HepG2 (cell line): ENCODE measurements around the gene MIA3. TPM values are rescaled to one million over a fixed set of nuclear protein-coding genes. Genes with fewer than 3 reads are reported as not detected.
A peak's percentile ranks its signal among the peaks of the same experiment; 100 is the strongest.

Experiments used
- ATAC-seq: fragments of 200-7000 bp; cut with Tn5 transposase; 3 replicates; pipeline ENCODE4 v1.9.1; 2020; ENCODE audit warnings: mild to moderate bottlenecking, moderate library complexity
- BruUV-seq: library from RNA; stranded (reverse); fragments of 400-500 nt; replicated peaks from 2 replicates; lab custom pipeline; 2021; lab: Mats Ljungman, UMichigan
- CTCF ChIA-PET: fragments of 300-600 bp; formaldehyde crosslinking; extraction: SDS; loops from one replicate; lab custom pipeline; 2021; ENCODE audit warnings: low total read pairs, inconsistent platforms, low intra/inter-chr PET ratio; lab: Yijun Ruan, JAX
- POLR2A ChIA-PET: fragments of 350-600 bp; sonication (Branson Sonifier 250); formaldehyde crosslinking; loops from one replicate; lab custom pipeline; 2020; ENCODE audit warnings: antibody characterized with exemption, inconsistent platforms; lab: Yijun Ruan, JAX
- DNase-seq: peaks from one replicate; pipeline ENCODE4 v3.0.0-alpha.2; 2015; ENCODE audit warnings: low spot score
- FAIRE-seq: peaks from 3 replicates; lab custom pipeline; 2011; peaks lifted over from hg19 to GRCh38; lab: Jason Lieb, UNC
- H2AFZ ChIP-seq: one replicate; pipeline ENCODE4 v1.6.1; 2011; ENCODE audit warnings: low read length, inconsistent platforms
- H3K27ac ChIP-seq: fragments of 300-600 bp; 3 replicates; pipeline ENCODE4 v1.8.0; 2011; ENCODE audit warnings: mixed run types, mild to moderate bottlenecking, mixed read lengths, low read length, inconsistent platforms; ENCODE audit not compliant: insufficient read depth; ENCODE audit errors: extremely low read length
- H3K27me3 ChIP-seq, 2 experiments: fragments of 200-600 bp in 1 of 2; 2 replicates in 1 of 2; 3 replicates in 1 of 2; pipeline versions ENCODE4 v1.6.0 to v1.8.0; 2011; ENCODE audit warnings: low read length in 2 of 2, mild to moderate bottlenecking in 2 of 2, moderate library complexity in 2 of 2, inconsistent platforms in 1 of 2; ENCODE audit not compliant: insufficient read depth in 2 of 2, control insufficient read depth in 1 of 2
- H3K36me3 ChIP-seq, 2 experiments: fragments of 200-600 bp in 1 of 2; replicated peaks in 1 of 2; 2 replicates in 1 of 2; 3 replicates in 1 of 2; pipeline versions ENCODE4 v1.5.1 to v1.8.0; 2011; ENCODE audit warnings: low read length in 2 of 2, inconsistent platforms in 1 of 2; ENCODE audit not compliant: insufficient read depth in 2 of 2, control insufficient read depth in 1 of 2
- H3K4me1 ChIP-seq: 2 replicates; pipeline ENCODE4 v1.5.1; 2012; ENCODE audit warnings: low read length, inconsistent platforms; ENCODE audit not compliant: insufficient read depth
- H3K4me2 ChIP-seq: 2 replicates; pipeline ENCODE4 v1.6.0; 2011; ENCODE audit warnings: low read depth, low read length, inconsistent platforms
- H3K4me3 ChIP-seq, 3 experiments: fragments of 200-600 bp in 1 of 3; sonication (generic), shearing (Covaris generic) in 1 of 3; replicated peaks in 1 of 3; 2 replicates each; pipeline ENCODE4 v1.5.1; 2011 to 2016; ENCODE audit warnings: low read length in 3 of 3, inconsistent platforms in 2 of 3, low read depth in 2 of 3, mild to moderate bottlenecking in 2 of 3, control low read depth in 1 of 3, mixed read lengths in 1 of 3; ENCODE audit not compliant: insufficient read depth in 1 of 3
- H3K79me2 ChIP-seq: one replicate; pipeline ENCODE4 v1.6.1; 2011; ENCODE audit warnings: low read length, inconsistent platforms; ENCODE audit not compliant: insufficient read depth
- H3K9ac ChIP-seq: 2 replicates; pipeline ENCODE4 v1.6.0; 2011; ENCODE audit warnings: mild to moderate bottlenecking, low read depth, low read length, inconsistent platforms; ENCODE audit not compliant: insufficient read depth
- H3K9me3 ChIP-seq: 2 replicates; pipeline ENCODE4 v1.5.1; 2012; ENCODE audit warnings: mild to moderate bottlenecking, low read length
- H4K20me1 ChIP-seq: 2 replicates; pipeline ENCODE4 v1.6.0; 2011; ENCODE audit warnings: inconsistent platforms, mild to moderate bottlenecking, low read length, moderate library complexity; ENCODE audit not compliant: insufficient read depth
- CENPX ChIP-seq: sonication (generic); formaldehyde crosslinking; IDR thresholded peaks from 2 replicates; pipeline ENCODE4 v1.9.0; 2021; ENCODE audit warnings: mild to moderate bottlenecking, missing genetic modification reagents, moderate library complexity
- ELF3 ChIP-seq: IDR thresholded peaks from 2 replicates; pipeline ENCODE4 v1.6.1; 2016; ENCODE audit warnings: missing genetic modification reagents, missing compliant biosample characterization
- HNRNPH1 ChIP-seq: fragments of 200-400 bp; formaldehyde crosslinking; optimal IDR thresholded peaks from 2 replicates; pipeline ENCODE3; 2017; ENCODE audit warnings: mild to moderate bottlenecking, low read depth, low read length
- RORA ChIP-seq: sonication (generic); formaldehyde crosslinking; IDR thresholded peaks from 2 replicates; pipeline ENCODE4 v1.5.0; 2020; ENCODE audit warnings: mild to moderate bottlenecking, missing genetic modification reagents, moderate library complexity
- ZNF44 ChIP-seq: sonication (generic); formaldehyde crosslinking; IDR thresholded peaks from 2 replicates; pipeline ENCODE4 v1.5.1; 2020; ENCODE audit warnings: mild to moderate bottlenecking, missing genetic modification reagents
- ZNF607 ChIP-seq: sonication (generic); formaldehyde crosslinking; IDR thresholded peaks from 2 replicates; pipeline ENCODE4 v1.5.1; 2020; ENCODE audit warnings: missing genetic modification reagents, mild to moderate bottlenecking, borderline replicate concordance
- ZNF646 ChIP-seq: sonication (generic); formaldehyde crosslinking; IDR thresholded peaks from 2 replicates; pipeline ENCODE4 v1.9.0; 2021; ENCODE audit warnings: mild to moderate bottlenecking, missing genetic modification reagents
- ZNF660 ChIP-seq: sonication (generic); formaldehyde crosslinking; IDR thresholded peaks from 2 replicates; pipeline ENCODE4 v1.5.1; 2020; ENCODE audit warnings: mild to moderate bottlenecking, low read depth, missing genetic modification reagents, borderline replicate concordance
- ZUFSP ChIP-seq: sonication (generic); formaldehyde crosslinking; IDR thresholded peaks from 2 replicates; pipeline ENCODE4 v1.9.0; 2021; ENCODE audit warnings: missing genetic modification reagents, mild to moderate bottlenecking, borderline replicate concordance
- WGBS: methylation state at CpG from one replicate; pipeline ENCODE4 v1.1.6; 2017; ENCODE audit warnings: low lambda C conversion rate; 5-methylcytosine and 5-hydroxymethylcytosine counted together
- in situ Hi-C: cut with HindIII; loops from 2 replicates; pipeline ENCODE4 v1.10.0; 2017; ENCODE audit warnings: low pct_unique_long_range_greater_than_20kb; ENCODE audit not compliant: extremely low pct_ligation_motif_present
- intact Hi-C: fragments of 100-400 bp; cut with micrococcal nuclease; formaldehyde crosslinking; loops from one replicate; pipeline ENCODE4 v1.10.0; 2022; ENCODE audit not compliant: unreplicated experiment
- polyA plus RNA-seq, 8 experiments: library from polyadenylated mRNA; depleted of rRNA in 3 of 8; stranded (reverse) in 7 of 8; unstranded in 1 of 8; fragments of >200 nt; fragmentation: Illumina TruSeq in 4 of 8; extraction: Trizol in 4 of 8; gene quantifications; 2 replicates each; pipeline versions ENCODE4 v1.2.1 to v1.2.3, GENCODE V29; 2011 to 2016; ENCODE audit warnings: low read depth in 4 of 8, missing spikeins in 1 of 8, mixed read lengths in 1 of 8; ENCODE audit not compliant: insufficient read depth in 1 of 8
- total RNA-seq, 5 experiments: library from RNA; depleted of rRNA; stranded (reverse); fragments of >200 nt; fragmentation: Illumina TruSeq; extraction: Trizol; gene quantifications; 2 replicates each; pipeline ENCODE4 v1.2.3, GENCODE V29; 2016; ENCODE audit warnings: low read depth in 1 of 5

Gene MIA3
- total and polyA plus RNA-seq, 2 of the 13 experiments (the other 11 are each of a cell fraction or from before 2014, with no cell fraction given), result 45.6 to 48.7 TPM

- TF ChIP-seq ELF3 (CRISPR knock-in tag) (0 out of 2 replicates have a peak, but pooled peaks have one; percentile 19), ZNF44 (CRISPR knock-in tag) (no peak)
Observed at GRCh38 chr1:222634180-222635013, 16.5 kb downstream of the MIA3 start (continued).

- H3K9me3 ChIP-seq, result 0 out of 2 replicates have a peak, but pooled peaks cover 5% of the 10 kb centered on the region
- ATAC-seq, result no peak
- 92% methylated on average over 5 of the region's 5 CpGs for WGBS
- ChIA-PET CTCF (no interaction called here), POLR2A (no interaction called here)
- no peaks in the 10 kb centered on the region; a peak in 1 of 5 replicates for H3K27me3 ChIP-seq
- no peak overlapping the region for H3K9ac ChIP-seq
- H3K4me3 ChIP-seq, result no peak overlapping the region
- peaks cover 3 to 15% of the 10 kb centered on the region in 2 experiments; a peak in 4 of 5 replicates for H3K36me3 ChIP-seq
- TF ChIP-seq RORA (CRISPR knock-in tag) (no peak), ZNF607 (CRISPR knock-in tag) (no peak), ZNF646 (no peak), CENPX (no peak), ZUFSP (CRISPR knock-in tag) (no peak), ZNF660 (CRISPR knock-in tag) (no peak), HNRNPH1 (no peak)
- TF ChIP-seq, all 625 proteins: peak for 0
- Histone ChIP-seq H2AFZ (no peak overlapping the region), H4K20me1 (no peaks in the 10 kb centered on the region), H3K27ac (no peak overlapping the region), H3K79me2 (peaks cover 14% of the 10 kb centered on the region), H3K4me1 (peaks cover 18% of the 10 kb centered on the region), H3K4me2 (no peak overlapping the region)
- intact Hi-C loops (no loop called here), in situ Hi-C loops (no loop called here)
- no TSS peak for BruUV-seq
- DNase-seq (no peak), FAIRE-seq (no peak)
Observed at GRCh38 chr1:222641269-222641948, 23.5 kb downstream of the MIA3 start.
